Neutrophil (primary cell): ENCODE measurements around the gene CCSER2.
A peak's percentile ranks its signal among the peaks of the same experiment; 100 is the strongest.

Experiments used
- H3K27ac ChIP-seq: fragments of 200-600 bp; sonication (generic); 2 replicates; pipeline ENCODE4 v1.5.1; 2016; ENCODE audit warnings: mild to moderate bottlenecking, moderate library complexity
- H3K27me3 ChIP-seq: fragments of 200-600 bp; sonication (generic); 2 replicates; pipeline ENCODE4 v1.6.0; 2016; ENCODE audit warnings: mild to moderate bottlenecking
- H3K36me3 ChIP-seq: fragments of 200-600 bp; sonication (generic); 2 replicates; pipeline ENCODE4 v1.5.1; 2017
- H3K4me1 ChIP-seq, 2 experiments: fragments of 200-600 bp in 1 of 2; sonication (generic) in 1 of 2; 1 replicate in 1 of 2; 2 replicates in 1 of 2; pipeline versions ENCODE4 v1.5.1 to v1.6.1; 2013 to 2016; ENCODE audit warnings: low read depth in 1 of 2, low read length in 1 of 2, mild to moderate bottlenecking in 1 of 2, moderate library complexity in 1 of 2; ENCODE audit not compliant: control insufficient read depth in 1 of 2, insufficient read depth in 1 of 2
- H3K4me3 ChIP-seq, 2 experiments: fragments of 200-600 bp in 1 of 2; sonication (generic) in 1 of 2; 1 replicate in 1 of 2; 2 replicates in 1 of 2; pipeline ENCODE4 v1.5.1; 2013 to 2016; ENCODE audit warnings: low read depth in 1 of 2, low read length in 1 of 2, mild to moderate bottlenecking in 1 of 2, moderate library complexity in 1 of 2
- H3K9me3 ChIP-seq: fragments of 200-600 bp; sonication (generic); 2 replicates; pipeline ENCODE4 v1.5.1; 2016
- TF ChIP-seq, protein P1 (sequence below): fragments of 200-600 bp; sonication (generic); IDR thresholded peaks from 2 replicates; pipeline ENCODE4 v1.5.1; 2016; ENCODE audit warnings: antibody characterized with exemption

Gene CCSER2

DNA sequence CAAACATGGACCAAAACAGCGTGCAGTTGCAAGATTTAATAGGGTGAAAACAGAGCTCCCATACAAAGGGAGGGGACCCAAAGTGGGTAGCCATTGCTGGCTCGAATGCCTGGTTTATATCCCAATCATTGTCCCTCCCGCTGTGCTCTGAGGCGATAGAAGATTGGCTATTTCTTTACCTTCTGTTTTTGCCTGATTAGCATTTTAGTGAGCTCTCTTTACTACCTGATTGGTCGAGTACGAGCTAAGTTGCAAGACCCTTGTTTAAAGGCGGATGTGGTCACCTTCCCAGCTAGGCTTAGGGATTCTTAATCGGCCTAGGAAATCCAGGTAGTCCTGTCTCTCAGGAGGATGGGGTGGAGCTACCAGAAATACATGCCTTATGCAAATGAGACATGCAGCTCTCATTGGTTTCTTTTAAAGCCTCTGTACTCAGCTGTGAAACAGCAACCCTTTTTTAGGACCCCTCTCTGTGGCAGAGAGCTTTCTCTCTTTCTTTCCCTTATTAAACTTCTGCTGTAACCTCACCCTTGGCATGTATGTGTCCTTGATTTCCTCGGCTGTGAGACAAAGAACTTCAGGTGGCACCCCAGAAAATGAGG, 202.4 kb downstream of the CCSER2 start:
- Histone ChIP-seq H3K4me1 (no peaks in the 10 kb centered on the region), H3K36me3 (no peaks in the 10 kb centered on the region), H3K27ac (no peak overlapping the region), H3K4me3 (no peak overlapping the region), H3K27me3 (no peaks in the 10 kb centered on the region), H3K9me3 (no peaks in the 10 kb centered on the region)
- TF ChIP-seq, protein P1, sequence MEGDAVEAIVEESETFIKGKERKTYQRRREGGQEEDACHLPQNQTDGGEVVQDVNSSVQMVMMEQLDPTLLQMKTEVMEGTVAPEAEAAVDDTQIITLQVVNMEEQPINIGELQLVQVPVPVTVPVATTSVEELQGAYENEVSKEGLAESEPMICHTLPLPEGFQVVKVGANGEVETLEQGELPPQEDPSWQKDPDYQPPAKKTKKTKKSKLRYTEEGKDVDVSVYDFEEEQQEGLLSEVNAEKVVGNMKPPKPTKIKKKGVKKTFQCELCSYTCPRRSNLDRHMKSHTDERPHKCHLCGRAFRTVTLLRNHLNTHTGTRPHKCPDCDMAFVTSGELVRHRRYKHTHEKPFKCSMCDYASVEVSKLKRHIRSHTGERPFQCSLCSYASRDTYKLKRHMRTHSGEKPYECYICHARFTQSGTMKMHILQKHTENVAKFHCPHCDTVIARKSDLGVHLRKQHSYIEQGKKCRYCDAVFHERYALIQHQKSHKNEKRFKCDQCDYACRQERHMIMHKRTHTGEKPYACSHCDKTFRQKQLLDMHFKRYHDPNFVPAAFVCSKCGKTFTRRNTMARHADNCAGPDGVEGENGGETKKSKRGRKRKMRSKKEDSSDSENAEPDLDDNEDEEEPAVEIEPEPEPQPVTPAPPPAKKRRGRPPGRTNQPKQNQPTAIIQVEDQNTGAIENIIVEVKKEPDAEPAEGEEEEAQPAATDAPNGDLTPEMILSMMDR, result no peak

DNA sequence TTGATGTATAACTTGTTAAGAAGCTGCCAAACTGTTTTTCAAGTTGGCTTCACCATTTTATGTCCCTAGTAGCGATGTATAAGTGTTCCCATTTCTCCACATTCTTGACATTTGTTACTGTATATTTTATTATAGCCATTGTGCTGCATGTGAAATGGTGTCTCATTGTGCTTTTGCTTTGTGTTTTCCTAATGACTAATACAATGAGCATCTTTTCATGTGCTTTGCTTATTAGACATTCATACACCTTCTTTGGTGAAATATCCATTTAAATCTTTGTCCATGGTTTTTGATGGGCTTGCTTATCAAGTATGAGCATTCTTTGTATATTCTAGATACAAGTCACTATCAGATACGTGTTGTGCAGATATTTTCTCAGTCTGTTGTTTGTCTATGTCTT, 203.0 kb downstream of the CCSER2 start:
- H3K9me3 ChIP-seq, result no peaks in the 10 kb centered on the region
- H3K4me1 ChIP-seq, result no peaks in the 10 kb centered on the region
- H3K27me3 ChIP-seq, result no peaks in the 10 kb centered on the region
- TF ChIP-seq, protein P1, result no peak
- no peak overlapping the region for H3K27ac ChIP-seq
- no peaks in the 10 kb centered on the region for H3K36me3 ChIP-seq
- H3K4me3 ChIP-seq, result no peak overlapping the region

DNA sequence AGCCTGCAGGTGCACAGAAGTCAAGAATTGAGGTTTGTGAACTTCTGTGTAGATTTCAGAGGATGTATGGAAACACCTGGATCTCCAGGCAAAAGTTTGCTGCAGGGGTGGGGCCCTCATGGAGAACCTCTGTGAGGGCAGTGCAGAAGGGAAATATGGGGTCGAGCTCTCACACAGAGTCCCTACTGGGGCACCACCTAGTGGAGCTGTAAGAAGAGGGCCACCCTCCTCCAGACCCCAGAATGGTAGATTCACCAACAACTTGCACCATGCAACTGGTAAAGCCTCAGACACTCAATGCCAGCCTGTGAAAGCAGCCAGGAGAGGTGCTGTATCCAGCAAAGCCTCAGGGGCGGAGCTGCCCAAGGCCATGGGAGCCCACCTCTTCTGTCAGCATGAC, 205.8 kb downstream of the CCSER2 start:
- no peak overlapping the region for H3K27ac ChIP-seq
- no peaks in the 10 kb centered on the region for H3K36me3 ChIP-seq
- no peaks in the 10 kb centered on the region for H3K9me3 ChIP-seq
- H3K4me1 ChIP-seq, result no peaks in the 10 kb centered on the region
- no peak overlapping the region for H3K4me3 ChIP-seq
- peaks cover 9% of the 10 kb centered on the region for H3K27me3 ChIP-seq
- TF ChIP-seq, protein P1, result no peak

DNA sequence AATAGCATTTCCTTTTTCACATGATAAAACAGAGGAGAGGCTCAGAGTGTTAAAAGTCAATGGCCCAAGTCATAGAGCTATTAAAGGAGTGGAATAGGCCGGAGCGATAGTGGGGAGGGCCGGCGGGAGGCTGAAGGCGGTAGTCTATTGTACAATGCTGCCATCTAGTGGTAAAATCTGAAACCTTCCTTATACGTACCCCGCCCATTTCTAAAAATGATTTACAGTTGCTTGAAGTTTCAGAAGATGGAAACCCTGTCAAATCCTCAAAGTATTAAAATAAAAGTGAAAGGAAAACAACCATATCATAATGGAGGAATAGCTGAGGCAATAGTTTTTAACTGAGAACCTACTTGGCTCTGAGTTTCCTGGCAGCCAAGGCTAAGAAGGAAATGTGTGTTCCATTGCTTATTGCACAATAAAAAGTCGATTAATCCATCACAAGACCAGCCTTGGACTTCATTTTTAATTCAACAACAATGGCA, 209.1 kb downstream of the CCSER2 start:
- Histone ChIP-seq H3K9me3 (no peaks in the 10 kb centered on the region), H3K36me3 (no peaks in the 10 kb centered on the region), H3K4me1 (no peaks in the 10 kb centered on the region), H3K27me3 (peaks cover 42% of the 10 kb centered on the region), H3K27ac (no peak overlapping the region), H3K4me3 (no peak overlapping the region)
- TF ChIP-seq, protein P1, result peak; percentile 67

DNA sequence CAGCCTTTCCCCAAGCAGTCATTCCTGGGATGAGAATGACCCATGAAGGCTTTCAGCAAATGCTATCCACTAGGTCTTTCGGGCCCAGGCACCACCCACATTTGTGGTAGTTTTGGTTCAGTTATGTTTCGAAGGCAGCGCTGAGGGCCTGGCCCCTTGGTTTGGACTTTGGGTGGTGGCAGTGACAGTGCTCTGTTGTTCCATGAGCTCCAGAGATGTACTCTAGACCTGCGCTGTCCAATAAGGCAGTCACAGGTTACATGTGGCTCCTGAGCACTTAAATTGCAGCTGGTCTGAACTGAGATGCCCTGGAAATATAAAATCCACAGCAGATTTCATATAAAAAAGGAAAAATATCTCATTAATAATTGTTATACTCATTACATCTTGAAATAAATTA, 209.6 kb downstream of the CCSER2 start:
- no peaks in the 10 kb centered on the region for H3K4me1 ChIP-seq
- H3K4me3 ChIP-seq, result no peak overlapping the region
- H3K9me3 ChIP-seq, result no peaks in the 10 kb centered on the region
- TF ChIP-seq, protein P1, result no peak
- no peak overlapping the region for H3K27ac ChIP-seq
- H3K27me3 ChIP-seq, result peaks cover 47% of the 10 kb centered on the region
- H3K36me3 ChIP-seq, result no peaks in the 10 kb centered on the region
